Endothelial cell of umbilical vein (primary cell): ENCODE data around the gene PRR5L. TPM values are rescaled to one million over a fixed set of nuclear protein-coding genes. Genes with fewer than 3 reads are reported as not detected.
A peak's percentile ranks its signal among the peaks of the same experiment; 100 is the strongest.

Source experiments
- BruUV-seq: library from RNA; stranded (reverse); fragments of 400-500 nt; replicated peaks from 2 replicates; lab custom pipeline; 2021; lab: Mats Ljungman, UMichigan
- CTCF ChIA-PET: fragments of 300-600, 350-600 bp; sonication (Branson Sonifier 250); formaldehyde crosslinking; loops from one replicate; lab custom pipeline; 2021; ENCODE audit warnings: antibody characterized with exemption, inconsistent platforms; lab: Charles Lee
- POLR2A ChIA-PET: fragments of 300-600, 350-600 bp; sonication (Branson Sonifier 250); formaldehyde crosslinking; loops from one replicate; lab custom pipeline; 2021; ENCODE audit warnings: antibody characterized with exemption, inconsistent platforms; lab: Charles Lee
- DNase-seq: peaks from one replicate; pipeline ENCODE4 v3.0.0-alpha.2; 2011; ENCODE audit warnings: low read depth, low spot score
- FAIRE-seq: peaks from 2 replicates; lab custom pipeline; 2011; peaks lifted over from hg19 to GRCh38; lab: Jason Lieb, UNC
- H2AFZ ChIP-seq: 2 replicates; pipeline ENCODE4 v1.6.0; 2012; ENCODE audit warnings: low read depth, low read length, control low read depth, inconsistent platforms
- H3K27ac ChIP-seq: 2 replicates; pipeline ENCODE4 v1.5.1; 2011; ENCODE audit warnings: low read depth, mild to moderate bottlenecking, control low read depth, low read length, moderate library complexity; ENCODE audit not compliant: insufficient read depth
- H3K27me3 ChIP-seq, 2 experiments: 2 replicates each; pipeline versions ENCODE4 v1.6.0 to v1.6.1; 2011; ENCODE audit warnings: low read length in 2 of 2, mixed read lengths in 1 of 2; ENCODE audit not compliant: control insufficient read depth in 2 of 2, insufficient read depth in 2 of 2
- H3K36me3 ChIP-seq, 2 experiments: 2 replicates in 1 of 2; 3 replicates in 1 of 2; pipeline ENCODE4 v1.5.1; 2011; ENCODE audit warnings: low read length in 2 of 2, mild to moderate bottlenecking in 1 of 2, moderate library complexity in 1 of 2; ENCODE audit not compliant: control insufficient read depth in 2 of 2, insufficient read depth in 2 of 2; ENCODE audit errors: extremely low read depth in 1 of 2
- H3K4me1 ChIP-seq: 3 replicates; pipeline ENCODE4 v1.5.1; 2011; ENCODE audit warnings: mild to moderate bottlenecking, low read length; ENCODE audit not compliant: control insufficient read depth, insufficient read depth; ENCODE audit errors: extremely low read depth
- H3K4me2 ChIP-seq: 2 replicates; pipeline ENCODE4 v1.6.1; 2011; ENCODE audit warnings: low read length, control low read depth, mixed read lengths; ENCODE audit not compliant: insufficient read depth
- H3K4me3 ChIP-seq, 3 experiments: fragments of 200-600 bp in 1 of 3; sonication (generic), shearing (Covaris generic) in 1 of 3; replicated peaks in 1 of 3; 2 replicates each; pipeline ENCODE4 v1.5.1; 2011 to 2016; ENCODE audit warnings: control low read depth in 3 of 3, low read length in 3 of 3, mild to moderate bottlenecking in 2 of 3, inconsistent platforms in 1 of 3, low read depth in 1 of 3, moderate library complexity in 1 of 3; ENCODE audit not compliant: insufficient read depth in 1 of 3
- H3K79me2 ChIP-seq: 2 replicates; pipeline ENCODE4 v1.6.0; 2012; ENCODE audit warnings: low read length, inconsistent platforms; ENCODE audit not compliant: control insufficient read depth, insufficient read depth
- H3K9ac ChIP-seq: replicated peaks from 2 replicates; pipeline ENCODE3; 2011; ENCODE audit warnings: low read length, control low read depth; ENCODE audit not compliant: insufficient read depth; ENCODE audit errors: extremely low read depth
- H3K9me1 ChIP-seq: replicated peaks from 3 replicates; pipeline ENCODE4 v1.6.0; 2011; ENCODE audit warnings: mild to moderate bottlenecking, low read length; ENCODE audit not compliant: control insufficient read depth, insufficient read depth; ENCODE audit errors: extremely low read depth
- H3K9me3 ChIP-seq: replicated peaks from 2 replicates; pipeline ENCODE4 v1.5.1; 2012; ENCODE audit warnings: low read length, inconsistent platforms; ENCODE audit not compliant: control insufficient read depth, insufficient read depth
- H4K20me1 ChIP-seq: replicated peaks from 2 replicates; pipeline ENCODE3; 2011; ENCODE audit warnings: mild to moderate bottlenecking, low read length; ENCODE audit not compliant: control insufficient read depth, insufficient read depth; ENCODE audit errors: extremely low read depth
- EZH2 ChIP-seq: IDR thresholded peaks from 2 replicates; pipeline ENCODE4 v1.6.1; 2012; ENCODE audit warnings: borderline replicate concordance, low read depth, mild to moderate bottlenecking, moderate library complexity, low read length, inconsistent platforms; ENCODE audit not compliant: severe bottlenecking
- FOS ChIP-seq: IDR thresholded peaks from 2 replicates; pipeline ENCODE4 v1.6.1; 2011; ENCODE audit warnings: mild to moderate bottlenecking, low read length, moderate library complexity, borderline replicate concordance; ENCODE audit not compliant: insufficient read depth
- GATA2 ChIP-seq: IDR thresholded peaks from 2 replicates; pipeline ENCODE4 v1.7.0; 2011; ENCODE audit warnings: low read depth, mild to moderate bottlenecking, moderate library complexity, mixed read lengths, low read length; ENCODE audit not compliant: insufficient read length, insufficient read depth
- MAX ChIP-seq: IDR thresholded peaks from 2 replicates; pipeline ENCODE4 v1.6.1; 2011; ENCODE audit not compliant: insufficient read depth, insufficient read length
- MYC ChIP-seq: IDR thresholded peaks from one replicate; pipeline ENCODE4 v1.6.1; 2011; ENCODE audit warnings: mild to moderate bottlenecking, low read depth, low read length
- POLR2A ChIP-seq: IDR thresholded peaks from 2 replicates; pipeline ENCODE4 v1.6.1; 2012; ENCODE audit warnings: low read depth, mild to moderate bottlenecking, control low read depth, low read length
- dilution Hi-C: fragments of 300-500 bp; cut with MboI; formaldehyde crosslinking; loops from one replicate; pipeline ENCODE4 v1.15.0; 2019; ENCODE audit warnings: low sequenced_read_pairs; ENCODE audit not compliant: extremely low pct_ligation_motif_present
- intact Hi-C: fragments of 100-400 bp; cut with micrococcal nuclease; formaldehyde crosslinking; loops from one replicate; pipeline ENCODE4 v1.10.0; 2022
- polyA plus RNA-seq, 4 experiments: library from polyadenylated mRNA; depleted of rRNA in 3 of 4; stranded (reverse) in 3 of 4; unstranded in 1 of 4; fragments of >200 nt; gene quantifications; 2 replicates each; pipeline versions ENCODE4 v1.2.1 to v1.2.3, GENCODE V29; 2011 to 2012; ENCODE audit warnings: missing spikeins in 1 of 4
- total RNA-seq: library from RNA; stranded (reverse); gene quantifications from 2 replicates; pipeline ENCODE4 v1.2.3, GENCODE V29; 2021
- TF ChIP-seq, protein P1 (sequence below), 2 donors: IDR thresholded peaks; 1 replicate in 1 of 2; 2 replicates in 1 of 2; pipeline ENCODE4 v1.5.1; 2011; ENCODE audit warnings: low read length in 2 of 2, mild to moderate bottlenecking in 2 of 2, moderate library complexity in 2 of 2, control low read depth in 1 of 2, inconsistent platforms in 1 of 2, low read depth in 1 of 2; ENCODE audit not compliant: insufficient read depth in 1 of 2; ENCODE audit errors: extremely low read depth in 1 of 2

The PRR5L gene
- total and polyA plus RNA-seq, 2 donors (not counting 3 experiments of a cell fraction or from before 2014, with no cell fraction given) = 2.5 to 6.1 TPM

DNA sequence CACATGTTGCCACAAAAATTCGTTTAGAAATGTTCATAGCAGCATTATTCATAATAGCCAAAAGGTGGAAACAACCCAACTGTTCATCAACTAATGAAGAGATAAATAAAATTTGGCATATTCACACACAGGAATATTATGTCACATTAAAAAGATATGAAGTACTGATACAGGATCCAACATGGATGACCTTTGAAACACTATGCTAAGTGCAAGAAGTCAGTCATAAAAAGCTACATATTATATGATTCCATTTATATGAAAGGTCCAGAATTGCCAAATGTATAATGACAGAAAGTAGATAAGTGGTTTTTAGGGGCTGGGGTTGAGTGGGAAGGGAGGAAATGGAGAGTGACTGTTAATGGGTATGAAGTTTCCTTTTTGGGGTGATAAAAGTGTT lies 9.0 kb downstream of the PRR5L start:
- dilution Hi-C loops = no loop called here
- H3K27me3 ChIP-seq = no peaks in the 10 kb centered on the region

GRCh38 chr11:36306888-36307287 lies 10.8 kb downstream of the PRR5L start:
- peaks cover 0 to 2% of the 10 kb centered on the region in 2 experiments for H3K27me3 ChIP-seq
- no peaks in the 10 kb centered on the region for H3K9me1 ChIP-seq
- H3K27ac ChIP-seq = no peak overlapping the region
- ChIA-PET CTCF (interaction anchor here (0.6 to 1.1 kb wide), 11 partner anchors 8 to 234 kb away, joined by 3 to 26 read pairs (median 4); no protein-coding TSS in a partner anchor), POLR2A (no interaction called here)
- H3K79me2 ChIP-seq = no peaks in the 10 kb centered on the region
- H2AFZ ChIP-seq = no peak overlapping the region
- no peaks in the 10 kb centered on the region for H3K9me3 ChIP-seq
- no TSS peak for BruUV-seq
- intact Hi-C loops = loop anchor here (1.0 kb wide), 3 partner anchors 70 to 185 kb away; no protein-coding TSS in a partner anchor
- no peaks in the 10 kb centered on the region for H4K20me1 ChIP-seq
- no peak overlapping the region for H3K9ac ChIP-seq
- H3K4me2 ChIP-seq = no peak overlapping the region
- no peak overlapping the region for H3K4me3 ChIP-seq
- TF ChIP-seq MAX (no peak), MYC (no peak), GATA2 (no peak)
- TF ChIP-seq, protein P1, sequence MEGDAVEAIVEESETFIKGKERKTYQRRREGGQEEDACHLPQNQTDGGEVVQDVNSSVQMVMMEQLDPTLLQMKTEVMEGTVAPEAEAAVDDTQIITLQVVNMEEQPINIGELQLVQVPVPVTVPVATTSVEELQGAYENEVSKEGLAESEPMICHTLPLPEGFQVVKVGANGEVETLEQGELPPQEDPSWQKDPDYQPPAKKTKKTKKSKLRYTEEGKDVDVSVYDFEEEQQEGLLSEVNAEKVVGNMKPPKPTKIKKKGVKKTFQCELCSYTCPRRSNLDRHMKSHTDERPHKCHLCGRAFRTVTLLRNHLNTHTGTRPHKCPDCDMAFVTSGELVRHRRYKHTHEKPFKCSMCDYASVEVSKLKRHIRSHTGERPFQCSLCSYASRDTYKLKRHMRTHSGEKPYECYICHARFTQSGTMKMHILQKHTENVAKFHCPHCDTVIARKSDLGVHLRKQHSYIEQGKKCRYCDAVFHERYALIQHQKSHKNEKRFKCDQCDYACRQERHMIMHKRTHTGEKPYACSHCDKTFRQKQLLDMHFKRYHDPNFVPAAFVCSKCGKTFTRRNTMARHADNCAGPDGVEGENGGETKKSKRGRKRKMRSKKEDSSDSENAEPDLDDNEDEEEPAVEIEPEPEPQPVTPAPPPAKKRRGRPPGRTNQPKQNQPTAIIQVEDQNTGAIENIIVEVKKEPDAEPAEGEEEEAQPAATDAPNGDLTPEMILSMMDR (IDR thresholded peaks at IDR 0.05; ENCODE audit: extremely low read depth in 1 of 2, insufficient read depth in 1 of 2, low read depth in 1 of 2, low read length in 2 of 2) = peak in 1 of 2 donors; percentile 29
- H3K36me3 ChIP-seq = no peaks in the 10 kb centered on the region
- no peak for FAIRE-seq
- dilution Hi-C loops = no loop called here
- DNase-seq = no peak
- no peaks in the 10 kb centered on the region for H3K4me1 ChIP-seq

More for the DNA sequence above, 9.0 kb downstream of the PRR5L start:
- intact Hi-C loops = no loop called here
- H4K20me1 ChIP-seq = no peaks in the 10 kb centered on the region
- H2AFZ ChIP-seq = no peak overlapping the region
- H3K9ac ChIP-seq = no peak overlapping the region
- H3K4me1 ChIP-seq = no peaks in the 10 kb centered on the region
- DNase-seq (no peak), FAIRE-seq (no peak)
- H3K4me2 ChIP-seq = no peak overlapping the region
- no peaks in the 10 kb centered on the region for H3K36me3 ChIP-seq
- no peak overlapping the region for H3K4me3 ChIP-seq
- no peaks in the 10 kb centered on the region for H3K79me2 ChIP-seq
- TF ChIP-seq MYC = no peak
- TF ChIP-seq FOS = no peak
- TF ChIP-seq EZH2 = no peak
- TF ChIP-seq POLR2A = no peak
- H3K9me1 ChIP-seq = no peaks in the 10 kb centered on the region
- BruUV-seq = no TSS peak
- no peaks in the 10 kb centered on the region for H3K9me3 ChIP-seq
- POLR2A ChIA-PET = no interaction called here
- no peak overlapping the region for H3K27ac ChIP-seq
- CTCF ChIA-PET = interaction anchor here (1.0 to 1.9 kb wide), 3 partner anchors 174 to 188 kb away, joined by 3 to 12 read pairs (median 5); no protein-coding TSS in a partner anchor
